Upper lobe of left lung (tissue), 4 donors: ENCODE results near the gene ZNF575.

Experiments
- EP300 ChIP-seq, 4 donors: sonication (generic); formaldehyde crosslinking; IDR thresholded peaks; one replicate each; pipeline ENCODE4 v1.5.1; 2017; ENCODE audit warnings: antibody characterized with exemption in 4 of 4, control low read depth in 2 of 4
- POLR2AphosphoS5 ChIP-seq, 2 donors: sonication (generic); formaldehyde crosslinking; IDR thresholded peaks; one replicate each; pipeline ENCODE4 v1.5.1; 2017; ENCODE audit warnings: antibody characterized with exemption in 2 of 2
- TF ChIP-seq, protein P1 (sequence below), 6 experiments: fragments of 450-650 bp in 4 of 6; fragments of 200-600 bp in 2 of 6; sonication (generic) in 2 of 6; IDR thresholded peaks; one replicate each; pipeline ENCODE4 v1.5.1; 2016 to 2019; ENCODE audit warnings: antibody characterized with exemption in 6 of 6

DNA sequence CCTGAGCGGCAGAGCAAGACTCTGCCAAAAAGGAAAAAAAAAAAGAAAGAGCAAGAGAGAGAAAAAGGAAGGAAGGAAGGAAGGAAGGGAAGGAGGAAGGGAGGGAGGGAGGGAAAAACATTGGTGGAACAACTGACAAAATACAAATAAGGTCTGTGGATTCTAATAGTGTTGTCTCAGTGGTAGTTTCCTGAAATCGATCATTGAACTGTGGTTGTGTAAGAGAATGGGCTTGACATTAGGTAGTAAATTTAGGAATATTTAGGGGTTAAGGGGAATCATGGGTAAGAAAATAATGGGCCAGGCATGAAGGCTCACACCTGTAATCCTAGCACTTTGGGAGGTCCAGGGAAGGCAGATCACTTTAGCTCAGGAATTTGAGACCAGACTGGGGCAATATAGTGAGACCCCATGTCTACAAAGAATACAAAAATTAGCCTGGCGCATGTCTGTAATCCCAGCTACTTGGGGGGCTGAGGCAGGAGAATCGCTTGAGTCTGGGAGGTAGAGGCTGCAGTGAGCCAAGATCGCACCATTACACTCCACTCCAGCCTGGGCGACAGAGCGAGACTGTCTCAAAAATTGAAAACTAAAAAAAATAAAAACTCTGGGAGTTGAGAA is 42.9 kb upstream of the ZNF575 start:
- TF ChIP-seq, protein P1, sequence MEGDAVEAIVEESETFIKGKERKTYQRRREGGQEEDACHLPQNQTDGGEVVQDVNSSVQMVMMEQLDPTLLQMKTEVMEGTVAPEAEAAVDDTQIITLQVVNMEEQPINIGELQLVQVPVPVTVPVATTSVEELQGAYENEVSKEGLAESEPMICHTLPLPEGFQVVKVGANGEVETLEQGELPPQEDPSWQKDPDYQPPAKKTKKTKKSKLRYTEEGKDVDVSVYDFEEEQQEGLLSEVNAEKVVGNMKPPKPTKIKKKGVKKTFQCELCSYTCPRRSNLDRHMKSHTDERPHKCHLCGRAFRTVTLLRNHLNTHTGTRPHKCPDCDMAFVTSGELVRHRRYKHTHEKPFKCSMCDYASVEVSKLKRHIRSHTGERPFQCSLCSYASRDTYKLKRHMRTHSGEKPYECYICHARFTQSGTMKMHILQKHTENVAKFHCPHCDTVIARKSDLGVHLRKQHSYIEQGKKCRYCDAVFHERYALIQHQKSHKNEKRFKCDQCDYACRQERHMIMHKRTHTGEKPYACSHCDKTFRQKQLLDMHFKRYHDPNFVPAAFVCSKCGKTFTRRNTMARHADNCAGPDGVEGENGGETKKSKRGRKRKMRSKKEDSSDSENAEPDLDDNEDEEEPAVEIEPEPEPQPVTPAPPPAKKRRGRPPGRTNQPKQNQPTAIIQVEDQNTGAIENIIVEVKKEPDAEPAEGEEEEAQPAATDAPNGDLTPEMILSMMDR (IDR thresholded peaks at IDR 0.05) = no peak
- TF ChIP-seq EP300 (IDR thresholded peaks at IDR 0.05) (no peak), POLR2AphosphoS5 (IDR thresholded peaks at IDR 0.05) (no peak)
